HEK293 (cell line): ENCODE data around the gene ISG20L2.
A peak's percentile ranks its signal among the peaks of the same experiment; 100 is the strongest.

Experiments used
- BCL11A ChIP-seq: fragments of 450-650 bp; formaldehyde crosslinking; IDR thresholded peaks from 2 replicates; pipeline ENCODE4 v1.5.1; 2016; ENCODE audit warnings: low read depth, missing biosample characterization, missing genetic modification characterization
- BCL11B ChIP-seq: fragments of 450-650 bp; formaldehyde crosslinking; IDR thresholded peaks from 2 replicates; pipeline ENCODE4 v1.5.1; 2016; ENCODE audit warnings: low read depth, missing biosample characterization, missing genetic modification characterization
- GFI1B ChIP-seq: fragments of 450-650 bp; formaldehyde crosslinking; IDR thresholded peaks from 2 replicates; pipeline ENCODE4 v1.5.1; 2016; ENCODE audit warnings: missing biosample characterization, missing genetic modification characterization
- HOXD13 ChIP-seq: sonication (generic); formaldehyde crosslinking; IDR thresholded peaks from 2 replicates; pipeline ENCODE4 v1.8.0; 2022; ENCODE audit warnings: missing genetic modification reagents, borderline replicate concordance
- IKZF3 ChIP-seq: fragments of 450-650 bp; IDR thresholded peaks from 2 replicates; pipeline ENCODE4 v1.5.0; 2018; ENCODE audit warnings: missing biosample characterization, mild to moderate bottlenecking, missing genetic modification characterization, moderate library complexity
- KLF7 ChIP-seq: fragments of 450-650 bp; formaldehyde crosslinking; IDR thresholded peaks from 2 replicates; pipeline ENCODE4 v1.5.1; 2016; ENCODE audit warnings: missing biosample characterization, missing genetic modification characterization, borderline replicate concordance
- REPIN1 ChIP-seq: fragments of 450-650 bp; formaldehyde crosslinking; IDR thresholded peaks from 2 replicates; pipeline ENCODE4 v1.5.1; 2017; ENCODE audit warnings: missing biosample characterization, missing genetic modification characterization, low read depth
- SETDB1 ChIP-seq: IDR thresholded peaks from one replicate; pipeline ENCODE4 v1.6.1; 2017; ENCODE audit warnings: mild to moderate bottlenecking, low read length, moderate library complexity, mixed read lengths; ENCODE audit not compliant: insufficient read length
- YY1 ChIP-seq: fragments of 450-650 bp; formaldehyde crosslinking; IDR thresholded peaks from 2 replicates; pipeline ENCODE4 v1.5.1; 2018; ENCODE audit warnings: missing biosample characterization, missing genetic modification characterization
- ZFP37 ChIP-seq: fragments of 450-650 bp; formaldehyde crosslinking; IDR thresholded peaks from 2 replicates; pipeline ENCODE4 v1.5.1; 2016; ENCODE audit warnings: missing biosample characterization, missing genetic modification characterization
- ZNF16 ChIP-seq: fragments of 450-650 bp; formaldehyde crosslinking; IDR thresholded peaks from 2 replicates; pipeline ENCODE4 v1.5.1; 2016; ENCODE audit warnings: low read depth, missing biosample characterization, missing genetic modification characterization
- ZNF202 ChIP-seq: fragments of 450-650 bp; formaldehyde crosslinking; IDR thresholded peaks from 2 replicates; pipeline ENCODE4 v1.5.1; 2016; ENCODE audit warnings: missing biosample characterization, missing genetic modification characterization, borderline replicate concordance
- ZNF530 ChIP-seq: fragments of 450-650 bp; formaldehyde crosslinking; IDR thresholded peaks from 2 replicates; pipeline ENCODE4 v1.5.1; 2016; ENCODE audit warnings: low read depth, missing biosample characterization, missing genetic modification characterization
- ZNF544 ChIP-seq: fragments of 450-650 bp; formaldehyde crosslinking; IDR thresholded peaks from 2 replicates; pipeline ENCODE4 v1.5.0; 2017; ENCODE audit warnings: missing biosample characterization, missing genetic modification characterization
- ZNF548 ChIP-seq: fragments of 450-650 bp; formaldehyde crosslinking; IDR thresholded peaks from 2 replicates; pipeline ENCODE4 v1.5.1; 2016; ENCODE audit warnings: missing biosample characterization, missing genetic modification characterization
- ZNF585B ChIP-seq: fragments of 450-650 bp; formaldehyde crosslinking; IDR thresholded peaks from 2 replicates; pipeline ENCODE4 v1.5.1; 2016; ENCODE audit warnings: missing biosample characterization, missing genetic modification characterization
- ZNF596 ChIP-seq: fragments of 450-650 bp; IDR thresholded peaks from 2 replicates; pipeline ENCODE4 v1.5.0; 2018; ENCODE audit warnings: missing biosample characterization, mild to moderate bottlenecking, missing genetic modification characterization, moderate library complexity
- ZNF658 ChIP-seq: fragments of 450-650 bp; formaldehyde crosslinking; IDR thresholded peaks from 2 replicates; pipeline ENCODE4; 2016; ENCODE audit warnings: missing biosample characterization, missing genetic modification characterization
- ZNF660 ChIP-seq: fragments of 450-650 bp; IDR thresholded peaks from 2 replicates; pipeline ENCODE4 v1.5.1; 2018; ENCODE audit warnings: missing biosample characterization, mild to moderate bottlenecking, missing genetic modification characterization
- ZNF664 ChIP-seq: fragments of 450-650 bp; formaldehyde crosslinking; IDR thresholded peaks from 2 replicates; pipeline ENCODE4 v1.5.1; 2016; ENCODE audit warnings: missing biosample characterization, missing genetic modification characterization
- ZSCAN30 ChIP-seq: fragments of 450-650 bp; IDR thresholded peaks from 2 replicates; pipeline ENCODE4 v1.5.1; 2018; ENCODE audit warnings: missing biosample characterization, mild to moderate bottlenecking, missing genetic modification characterization, moderate library complexity
- TF ChIP-seq, protein P1 (sequence below): fragments of 450-650 bp; formaldehyde crosslinking; IDR thresholded peaks from 2 replicates; pipeline ENCODE4 v1.5.1; 2016; ENCODE audit warnings: missing biosample characterization, missing genetic modification characterization
- TF ChIP-seq, protein P2 (sequence below): fragments of 450-650 bp; formaldehyde crosslinking; IDR thresholded peaks from 2 replicates; pipeline ENCODE4 v1.5.1; 2016; ENCODE audit warnings: missing biosample characterization, missing genetic modification characterization, low read depth
- TF ChIP-seq, protein P3 (sequence below): fragments of 450-650 bp; formaldehyde crosslinking; IDR thresholded peaks from 2 replicates; pipeline ENCODE4 v1.5.1; 2017; ENCODE audit warnings: missing biosample characterization, missing genetic modification characterization
- TF ChIP-seq, protein P4 (sequence below): fragments of 450-650 bp; formaldehyde crosslinking; IDR thresholded peaks from 2 replicates; pipeline ENCODE4 v1.5.1; 2017; ENCODE audit warnings: missing biosample characterization, missing genetic modification characterization
- TF ChIP-seq, protein P5 (sequence below): fragments of 450-650 bp; formaldehyde crosslinking; IDR thresholded peaks from 2 replicates; pipeline ENCODE4 v1.5.1; 2016; ENCODE audit warnings: missing biosample characterization, missing genetic modification characterization, low read depth
- TF ChIP-seq, protein P6 (sequence below): fragments of 450-650 bp; formaldehyde crosslinking; IDR thresholded peaks from 2 replicates; pipeline ENCODE4 v1.5.1; 2016; ENCODE audit warnings: missing biosample characterization, missing genetic modification characterization

ISG20L2 gene

DNA sequence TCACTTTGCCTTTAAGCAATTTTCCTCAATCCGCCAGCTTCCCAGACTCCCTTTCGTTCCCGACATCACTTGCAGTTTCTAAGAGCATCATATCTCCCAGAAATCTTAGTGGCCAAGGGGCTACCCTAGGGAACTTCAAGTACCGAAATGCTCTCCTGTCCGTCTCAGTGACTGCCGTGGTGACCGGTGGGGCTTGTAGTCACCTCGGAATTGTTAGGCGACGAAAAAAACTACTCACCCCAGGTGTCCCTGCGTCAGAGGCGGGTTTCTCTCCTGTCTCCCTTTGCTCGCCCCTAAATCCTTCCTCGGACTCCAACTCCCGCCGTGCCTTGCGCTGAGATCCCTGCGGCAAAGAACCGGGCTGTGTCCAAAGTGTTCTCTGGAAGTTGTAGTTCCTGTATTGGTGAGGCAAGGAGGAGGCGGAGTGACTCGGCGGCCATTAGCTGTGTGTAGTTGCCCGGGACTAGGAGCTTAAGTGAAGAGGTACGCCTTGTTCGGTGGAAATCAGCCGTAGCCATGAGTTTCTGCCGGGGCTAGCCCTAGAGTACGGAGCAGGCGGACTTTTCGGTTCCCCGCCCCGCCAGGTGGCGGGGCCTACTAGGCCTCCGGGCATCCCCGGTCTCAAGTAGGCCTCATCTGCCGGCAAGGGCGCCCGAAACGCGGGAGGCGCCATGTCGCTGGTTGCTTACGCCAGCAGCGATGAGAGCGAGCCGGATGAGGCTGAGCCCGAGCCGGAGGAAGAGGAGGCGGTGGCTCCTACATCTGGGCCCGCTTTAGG is 38.7 kb upstream of the ISG20L2 start, which contains the start of gene PRCC (continued):
- TF ChIP-seq, protein P1, sequence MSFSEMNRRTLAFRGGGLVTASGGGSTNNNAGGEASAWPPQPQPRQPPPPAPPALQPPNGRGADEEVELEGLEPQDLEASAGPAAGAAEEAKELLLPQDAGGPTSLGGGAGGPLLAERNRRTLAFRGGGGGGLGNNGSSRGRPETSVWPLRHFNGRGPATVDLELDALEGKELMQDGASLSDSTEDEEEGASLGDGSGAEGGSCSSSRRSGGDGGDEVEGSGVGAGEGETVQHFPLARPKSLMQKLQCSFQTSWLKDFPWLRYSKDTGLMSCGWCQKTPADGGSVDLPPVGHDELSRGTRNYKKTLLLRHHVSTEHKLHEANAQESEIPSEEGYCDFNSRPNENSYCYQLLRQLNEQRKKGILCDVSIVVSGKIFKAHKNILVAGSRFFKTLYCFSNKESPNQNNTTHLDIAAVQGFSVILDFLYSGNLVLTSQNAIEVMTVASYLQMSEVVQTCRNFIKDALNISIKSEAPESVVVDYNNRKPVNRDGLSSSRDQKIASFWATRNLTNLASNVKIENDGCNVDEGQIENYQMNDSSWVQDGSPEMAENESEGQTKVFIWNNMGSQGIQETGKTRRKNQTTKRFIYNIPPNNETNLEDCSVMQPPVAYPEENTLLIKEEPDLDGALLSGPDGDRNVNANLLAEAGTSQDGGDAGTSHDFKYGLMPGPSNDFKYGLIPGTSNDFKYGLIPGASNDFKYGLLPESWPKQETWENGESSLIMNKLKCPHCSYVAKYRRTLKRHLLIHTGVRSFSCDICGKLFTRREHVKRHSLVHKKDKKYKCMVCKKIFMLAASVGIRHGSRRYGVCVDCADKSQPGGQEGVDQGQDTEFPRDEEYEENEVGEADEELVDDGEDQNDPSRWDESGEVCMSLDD (tag by site-specific recombination), result peak; percentile 63
- TF ChIP-seq IKZF3 (tag by site-specific recombination), result peak; percentile 96
- TF ChIP-seq HOXD13, result no peak
- no peak; the same call in 1 of the 2 replicates for TF ChIP-seq GFI1B (tag by site-specific recombination)
- no peak for TF ChIP-seq BCL11B (tag by site-specific recombination)
- TF ChIP-seq, protein P2, sequence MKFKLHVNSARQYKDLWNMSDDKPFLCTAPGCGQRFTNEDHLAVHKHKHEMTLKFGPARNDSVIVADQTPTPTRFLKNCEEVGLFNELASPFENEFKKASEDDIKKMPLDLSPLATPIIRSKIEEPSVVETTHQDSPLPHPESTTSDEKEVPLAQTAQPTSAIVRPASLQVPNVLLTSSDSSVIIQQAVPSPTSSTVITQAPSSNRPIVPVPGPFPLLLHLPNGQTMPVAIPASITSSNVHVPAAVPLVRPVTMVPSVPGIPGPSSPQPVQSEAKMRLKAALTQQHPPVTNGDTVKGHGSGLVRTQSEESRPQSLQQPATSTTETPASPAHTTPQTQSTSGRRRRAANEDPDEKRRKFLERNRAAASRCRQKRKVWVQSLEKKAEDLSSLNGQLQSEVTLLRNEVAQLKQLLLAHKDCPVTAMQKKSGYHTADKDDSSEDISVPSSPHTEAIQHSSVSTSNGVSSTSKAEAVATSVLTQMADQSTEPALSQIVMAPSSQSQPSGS (tag by site-specific recombination), result no peak
- peak; percentile 94 for TF ChIP-seq ZNF660 (tag by site-specific recombination)
- TF ChIP-seq SETDB1, result peak; percentile 42
- 0 out of 2 replicates have a peak, but pooled peaks have one; percentile 17 for TF ChIP-seq ZNF596
- 0 out of 2 replicates have a peak, but pooled peaks have one; percentile 49 for TF ChIP-seq ZNF16 (tag by site-specific recombination)
- peak; percentile 96 for TF ChIP-seq ZSCAN30
- no peak for TF ChIP-seq ZNF664
- TF ChIP-seq ZNF544, result no peak
- TF ChIP-seq, protein P3, sequence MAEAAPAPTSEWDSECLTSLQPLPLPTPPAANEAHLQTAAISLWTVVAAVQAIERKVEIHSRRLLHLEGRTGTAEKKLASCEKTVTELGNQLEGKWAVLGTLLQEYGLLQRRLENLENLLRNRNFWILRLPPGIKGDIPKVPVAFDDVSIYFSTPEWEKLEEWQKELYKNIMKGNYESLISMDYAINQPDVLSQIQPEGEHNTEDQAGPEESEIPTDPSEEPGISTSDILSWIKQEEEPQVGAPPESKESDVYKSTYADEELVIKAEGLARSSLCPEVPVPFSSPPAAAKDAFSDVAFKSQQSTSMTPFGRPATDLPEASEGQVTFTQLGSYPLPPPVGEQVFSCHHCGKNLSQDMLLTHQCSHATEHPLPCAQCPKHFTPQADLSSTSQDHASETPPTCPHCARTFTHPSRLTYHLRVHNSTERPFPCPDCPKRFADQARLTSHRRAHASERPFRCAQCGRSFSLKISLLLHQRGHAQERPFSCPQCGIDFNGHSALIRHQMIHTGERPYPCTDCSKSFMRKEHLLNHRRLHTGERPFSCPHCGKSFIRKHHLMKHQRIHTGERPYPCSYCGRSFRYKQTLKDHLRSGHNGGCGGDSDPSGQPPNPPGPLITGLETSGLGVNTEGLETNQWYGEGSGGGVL (tag by site-specific recombination), result no peak
- TF ChIP-seq BCL11A (tag by site-specific recombination), result no peak
- TF ChIP-seq ZNF530, result no peak
- no peak for TF ChIP-seq ZNF548 (tag by site-specific recombination)
- TF ChIP-seq ZFP37 (tag by site-specific recombination), result peak; percentile 99
- TF ChIP-seq, protein P4, sequence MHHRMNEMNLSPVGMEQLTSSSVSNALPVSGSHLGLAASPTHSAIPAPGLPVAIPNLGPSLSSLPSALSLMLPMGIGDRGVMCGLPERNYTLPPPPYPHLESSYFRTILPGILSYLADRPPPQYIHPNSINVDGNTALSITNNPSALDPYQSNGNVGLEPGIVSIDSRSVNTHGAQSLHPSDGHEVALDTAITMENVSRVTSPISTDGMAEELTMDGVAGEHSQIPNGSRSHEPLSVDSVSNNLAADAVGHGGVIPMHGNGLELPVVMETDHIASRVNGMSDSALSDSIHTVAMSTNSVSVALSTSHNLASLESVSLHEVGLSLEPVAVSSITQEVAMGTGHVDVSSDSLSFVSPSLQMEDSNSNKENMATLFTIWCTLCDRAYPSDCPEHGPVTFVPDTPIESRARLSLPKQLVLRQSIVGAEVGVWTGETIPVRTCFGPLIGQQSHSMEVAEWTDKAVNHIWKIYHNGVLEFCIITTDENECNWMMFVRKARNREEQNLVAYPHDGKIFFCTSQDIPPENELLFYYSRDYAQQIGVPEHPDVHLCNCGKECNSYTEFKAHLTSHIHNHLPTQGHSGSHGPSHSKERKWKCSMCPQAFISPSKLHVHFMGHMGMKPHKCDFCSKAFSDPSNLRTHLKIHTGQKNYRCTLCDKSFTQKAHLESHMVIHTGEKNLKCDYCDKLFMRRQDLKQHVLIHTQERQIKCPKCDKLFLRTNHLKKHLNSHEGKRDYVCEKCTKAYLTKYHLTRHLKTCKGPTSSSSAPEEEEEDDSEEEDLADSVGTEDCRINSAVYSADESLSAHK (tag by site-specific recombination), result peak; percentile 52
- TF ChIP-seq REPIN1 (tag by site-specific recombination), result no peak
- no peak for TF ChIP-seq ZNF202 (tag by site-specific recombination)
- no peak for TF ChIP-seq ZNF658
- TF ChIP-seq, protein P5, sequence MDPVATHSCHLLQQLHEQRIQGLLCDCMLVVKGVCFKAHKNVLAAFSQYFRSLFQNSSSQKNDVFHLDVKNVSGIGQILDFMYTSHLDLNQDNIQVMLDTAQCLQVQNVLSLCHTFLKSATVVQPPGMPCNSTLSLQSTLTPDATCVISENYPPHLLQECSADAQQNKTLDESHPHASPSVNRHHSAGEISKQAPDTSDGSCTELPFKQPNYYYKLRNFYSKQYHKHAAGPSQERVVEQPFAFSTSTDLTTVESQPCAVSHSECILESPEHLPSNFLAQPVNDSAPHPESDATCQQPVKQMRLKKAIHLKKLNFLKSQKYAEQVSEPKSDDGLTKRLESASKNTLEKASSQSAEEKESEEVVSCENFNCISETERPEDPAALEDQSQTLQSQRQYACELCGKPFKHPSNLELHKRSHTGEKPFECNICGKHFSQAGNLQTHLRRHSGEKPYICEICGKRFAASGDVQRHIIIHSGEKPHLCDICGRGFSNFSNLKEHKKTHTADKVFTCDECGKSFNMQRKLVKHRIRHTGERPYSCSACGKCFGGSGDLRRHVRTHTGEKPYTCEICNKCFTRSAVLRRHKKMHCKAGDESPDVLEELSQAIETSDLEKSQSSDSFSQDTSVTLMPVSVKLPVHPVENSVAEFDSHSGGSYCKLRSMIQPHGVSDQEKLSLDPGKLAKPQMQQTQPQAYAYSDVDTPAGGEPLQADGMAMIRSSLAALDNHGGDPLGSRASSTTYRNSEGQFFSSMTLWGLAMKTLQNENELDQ (tag by site-specific recombination), result no peak
- TF ChIP-seq, protein P6, sequence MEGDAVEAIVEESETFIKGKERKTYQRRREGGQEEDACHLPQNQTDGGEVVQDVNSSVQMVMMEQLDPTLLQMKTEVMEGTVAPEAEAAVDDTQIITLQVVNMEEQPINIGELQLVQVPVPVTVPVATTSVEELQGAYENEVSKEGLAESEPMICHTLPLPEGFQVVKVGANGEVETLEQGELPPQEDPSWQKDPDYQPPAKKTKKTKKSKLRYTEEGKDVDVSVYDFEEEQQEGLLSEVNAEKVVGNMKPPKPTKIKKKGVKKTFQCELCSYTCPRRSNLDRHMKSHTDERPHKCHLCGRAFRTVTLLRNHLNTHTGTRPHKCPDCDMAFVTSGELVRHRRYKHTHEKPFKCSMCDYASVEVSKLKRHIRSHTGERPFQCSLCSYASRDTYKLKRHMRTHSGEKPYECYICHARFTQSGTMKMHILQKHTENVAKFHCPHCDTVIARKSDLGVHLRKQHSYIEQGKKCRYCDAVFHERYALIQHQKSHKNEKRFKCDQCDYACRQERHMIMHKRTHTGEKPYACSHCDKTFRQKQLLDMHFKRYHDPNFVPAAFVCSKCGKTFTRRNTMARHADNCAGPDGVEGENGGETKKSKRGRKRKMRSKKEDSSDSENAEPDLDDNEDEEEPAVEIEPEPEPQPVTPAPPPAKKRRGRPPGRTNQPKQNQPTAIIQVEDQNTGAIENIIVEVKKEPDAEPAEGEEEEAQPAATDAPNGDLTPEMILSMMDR (tag by site-specific recombination), result peak; percentile 60
- TF ChIP-seq KLF7 (tag by site-specific recombination), result no peak
- TF ChIP-seq ZNF585B, result no peak
- peak; percentile 96 for TF ChIP-seq YY1
